ENCODE results near the gene SEMA6A.

The SEMA6A gene

DNA sequence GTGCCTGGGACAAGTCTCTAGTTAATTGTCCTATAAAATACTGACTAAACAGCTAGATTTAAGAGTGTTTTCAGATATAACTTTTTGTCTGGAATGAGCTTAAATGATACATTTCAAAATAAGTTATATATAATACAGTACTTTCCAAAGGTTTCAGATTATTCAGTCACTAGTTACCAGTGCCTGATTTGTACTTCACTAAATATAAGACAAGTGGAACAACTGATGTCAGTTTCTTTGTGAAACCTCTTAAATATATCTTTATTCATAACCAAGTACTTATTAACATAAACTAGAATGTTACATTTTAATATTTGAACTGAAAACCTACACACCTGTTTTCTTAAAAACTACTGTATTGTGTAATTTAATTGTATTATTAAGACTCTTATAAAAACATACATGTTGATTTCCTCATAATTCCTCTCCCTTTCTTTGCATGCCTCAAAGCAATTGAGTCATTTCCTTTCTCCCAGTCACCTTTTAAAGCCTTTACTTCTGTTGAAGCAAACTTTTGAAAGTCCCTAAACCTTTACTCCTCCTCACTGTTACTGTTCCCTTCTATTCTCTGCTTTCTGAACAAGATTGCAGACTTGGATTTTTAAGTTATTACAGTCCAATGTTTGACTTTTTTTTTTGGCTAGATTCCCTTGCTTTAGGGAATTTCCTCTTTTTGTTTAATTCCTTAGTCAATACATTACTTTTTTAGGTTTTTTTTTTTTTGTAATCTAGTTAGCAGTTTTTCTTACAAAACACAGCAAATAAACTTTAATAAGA lies 8.7 kb upstream of the SEMA6A start:
- Mint-ChIP-seq H3K27ac (no peak overlapping the region), H3K4me1 (ENCODE audit: low read depth) (no peaks in the 10 kb centered on the region), H3K27me3 (peaks cover 41% of the 10 kb centered on the region), H3K4me3 (no peak overlapping the region), H3K36me3 (ENCODE audit: low read depth) (no peaks in the 10 kb centered on the region), H3K9me3 (peaks cover 3% of the 10 kb centered on the region)

DNA sequence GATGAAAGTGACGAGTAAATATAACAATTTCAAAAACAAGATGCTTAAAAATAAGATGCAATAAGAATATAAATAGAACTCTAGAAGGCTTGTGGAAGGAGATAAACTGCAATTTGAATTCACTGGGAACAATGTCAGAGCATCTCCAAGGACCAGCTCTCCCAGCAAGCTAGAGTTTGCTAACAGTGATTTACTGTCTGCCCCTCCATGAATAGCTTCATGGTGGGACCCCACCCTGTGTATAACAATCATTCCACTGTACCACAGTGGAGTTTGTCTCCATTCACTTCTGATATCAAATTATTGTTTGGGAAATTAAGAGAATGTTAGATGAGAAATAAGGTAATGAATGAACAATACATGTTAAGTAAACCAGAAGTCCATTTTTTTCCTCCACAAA lies 7.3 kb upstream of the SEMA6A start:
- Mint-ChIP-seq H3K4me3 (no peak overlapping the region), H3K36me3 (ENCODE audit: low read depth) (no peaks in the 10 kb centered on the region), H3K27me3 (peaks cover 42% of the 10 kb centered on the region), H3K4me1 (ENCODE audit: low read depth) (peaks cover 5% of the 10 kb centered on the region), H3K9me3 (no peaks in the 10 kb centered on the region), H3K27ac (no peak overlapping the region)

DNA sequence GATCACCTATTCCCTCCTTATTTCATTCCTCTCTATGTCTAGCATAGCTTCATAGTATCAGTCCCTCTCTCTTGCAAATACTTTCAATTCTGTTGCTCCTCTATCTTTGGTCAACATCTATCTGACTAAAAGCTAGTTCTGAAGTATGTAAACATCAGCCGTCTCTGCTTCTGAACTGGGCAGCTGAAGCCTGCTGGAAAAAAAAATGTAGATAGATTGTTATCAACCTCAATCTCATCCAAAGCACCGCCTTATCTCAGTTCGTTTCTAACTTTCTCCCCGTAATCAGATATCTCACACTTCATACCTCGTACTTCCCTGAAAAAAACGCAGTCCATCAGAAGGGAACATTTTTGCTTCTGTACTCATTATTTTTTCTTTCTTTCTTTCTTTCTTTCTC lies 4.5 kb upstream of the SEMA6A start:
- Mint-ChIP-seq H3K9me3 (no peaks in the 10 kb centered on the region), H3K36me3 (ENCODE audit: low read depth) (no peaks in the 10 kb centered on the region), H3K4me1 (ENCODE audit: low read depth) (peaks cover 24% of the 10 kb centered on the region), H3K27me3 (peaks cover 60% of the 10 kb centered on the region), H3K4me3 (no peak overlapping the region), H3K27ac (no peak overlapping the region)

DNA sequence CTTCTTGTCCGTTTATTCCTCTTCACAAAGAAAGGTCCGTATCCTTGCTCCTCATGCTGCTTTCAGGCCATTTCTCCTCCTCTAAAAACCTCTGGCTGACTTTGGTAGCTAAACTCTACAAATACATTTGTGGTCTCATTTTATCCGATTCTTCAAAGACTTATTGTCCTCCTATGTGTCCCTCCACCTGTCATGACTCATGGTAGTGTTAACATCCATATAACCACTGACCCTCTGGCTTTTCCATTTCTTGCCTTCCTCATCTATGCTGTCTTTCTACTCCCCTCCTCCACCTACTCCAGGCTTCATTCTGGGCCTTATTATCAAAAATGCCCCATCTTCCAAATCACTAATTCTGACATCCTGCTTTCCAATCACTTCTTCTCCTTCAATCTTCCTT lies 4.1 kb upstream of the SEMA6A start:
- Mint-ChIP-seq H3K27me3 (peaks cover 59% of the 10 kb centered on the region), H3K9me3 (no peaks in the 10 kb centered on the region), H3K36me3 (ENCODE audit: low read depth) (no peaks in the 10 kb centered on the region), H3K4me1 (ENCODE audit: low read depth) (peaks cover 27% of the 10 kb centered on the region), H3K4me3 (no peak overlapping the region), H3K27ac (no peak overlapping the region)

DNA sequence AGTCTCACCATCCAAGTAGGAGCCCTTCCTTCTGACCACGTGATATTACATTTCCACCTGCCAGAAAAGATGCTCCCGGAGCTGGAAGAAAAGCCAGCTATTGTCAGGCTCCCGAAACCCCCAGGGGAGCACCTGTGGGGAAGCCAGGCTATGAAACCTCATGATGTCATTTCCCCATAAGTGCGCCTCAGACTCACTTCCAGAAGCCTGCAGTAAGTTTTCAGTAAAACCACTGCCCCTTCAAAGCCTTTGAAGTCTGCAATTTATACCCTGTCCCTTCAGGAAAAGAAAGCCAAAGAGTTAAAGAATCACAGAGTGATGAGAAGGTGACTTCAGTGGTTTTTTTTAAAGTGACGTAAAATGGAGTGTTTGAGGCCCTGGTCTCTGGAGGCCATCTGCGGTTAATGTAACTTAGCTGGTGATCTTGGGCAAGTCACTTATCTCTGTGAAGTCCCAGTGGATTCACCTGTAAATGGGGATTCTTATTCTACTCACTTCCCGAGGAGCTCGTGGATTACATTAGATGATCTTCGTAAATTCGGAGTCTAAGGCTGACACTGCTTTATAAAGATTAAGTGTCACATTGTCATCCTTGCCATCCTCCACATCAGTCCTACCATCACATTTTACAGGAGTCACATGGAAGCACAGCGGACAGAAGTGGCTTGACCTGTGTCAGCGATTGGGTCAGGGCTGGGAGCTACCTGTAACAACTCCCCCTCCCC lies 2.6 kb upstream of the SEMA6A start:
- Mint-ChIP-seq H3K4me1 (ENCODE audit: low read depth) (peaks cover 34% of the 10 kb centered on the region), H3K36me3 (ENCODE audit: low read depth) (no peaks in the 10 kb centered on the region), H3K27ac (no peak overlapping the region), H3K27me3 (peaks cover 71% of the 10 kb centered on the region), H3K4me3 (no peak overlapping the region), H3K9me3 (no peaks in the 10 kb centered on the region)

DNA sequence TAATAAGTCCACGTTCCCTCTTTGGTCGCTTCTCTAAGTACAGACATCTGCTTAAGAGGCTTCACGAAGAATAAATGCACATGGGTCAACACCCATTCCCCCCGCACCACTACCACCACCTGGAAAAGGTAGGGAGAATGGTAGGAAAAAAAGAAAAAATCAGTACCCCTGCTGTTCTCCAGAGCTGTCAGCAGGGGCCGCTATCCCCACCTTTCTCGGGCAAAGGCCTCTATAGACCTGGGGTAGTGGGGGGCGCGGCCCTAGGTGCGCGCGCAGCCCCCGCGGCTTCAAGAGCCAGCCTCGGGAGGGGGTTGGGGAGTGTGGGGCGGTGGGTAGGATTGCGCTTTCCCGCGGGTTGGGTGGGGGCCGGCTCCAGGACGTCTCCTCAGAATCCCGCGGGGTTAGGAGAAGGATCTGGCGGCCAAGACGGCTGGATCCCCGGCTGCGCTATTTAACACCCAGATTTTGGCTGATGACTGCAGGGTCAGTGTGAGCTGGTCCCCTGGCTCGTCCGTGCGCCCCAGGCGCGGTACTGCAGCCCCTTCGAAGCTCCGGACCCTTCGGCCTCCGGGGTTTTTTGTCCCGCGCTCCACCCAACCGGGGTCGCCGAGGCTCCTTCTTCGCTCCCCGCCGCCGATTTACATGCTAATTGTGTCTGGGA lies 1.6 kb upstream of the SEMA6A start:
- Mint-ChIP-seq H3K27ac (no peak overlapping the region), H3K4me3 (peak overlapping the region; percentile 68), H3K9me3 (no peaks in the 10 kb centered on the region), H3K4me1 (ENCODE audit: low read depth) (peaks cover 34% of the 10 kb centered on the region), H3K27me3 (peaks cover 76% of the 10 kb centered on the region), H3K36me3 (ENCODE audit: low read depth) (no peaks in the 10 kb centered on the region)

DNA sequence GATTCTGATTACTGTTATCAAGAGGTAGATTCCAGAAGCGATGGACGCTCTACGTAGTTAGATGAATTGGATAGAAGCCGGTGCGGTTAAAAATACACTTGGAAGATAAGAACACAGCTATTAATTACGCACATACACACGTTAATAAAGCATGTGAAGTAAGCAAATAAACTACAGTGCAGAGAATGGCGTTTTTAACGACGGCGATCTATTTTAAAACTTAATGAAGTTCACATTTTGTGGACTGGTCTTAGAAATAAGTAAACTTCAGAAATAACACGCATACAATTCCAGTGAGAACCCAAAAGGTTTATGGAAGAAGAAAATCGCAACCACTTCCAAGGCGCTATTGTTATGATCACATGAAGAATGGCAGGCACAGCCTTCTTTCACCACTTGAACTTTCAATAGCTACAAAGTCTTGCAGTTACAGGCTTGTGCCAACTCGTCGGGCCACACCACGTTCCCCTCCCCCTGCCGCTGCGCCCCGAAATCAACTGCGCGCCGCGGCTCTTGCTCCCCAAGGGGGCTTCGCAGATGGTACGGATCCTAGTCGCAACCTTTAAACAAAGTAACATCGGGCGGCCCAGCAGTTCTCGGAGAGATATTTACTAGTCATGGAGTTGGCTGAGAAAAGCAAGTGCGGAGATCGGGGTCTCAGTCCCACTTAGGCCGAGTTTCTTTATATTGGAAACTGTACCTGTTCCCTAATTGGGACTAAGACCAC lies 866 bp upstream of the SEMA6A start:
- Mint-ChIP-seq H3K36me3 (ENCODE audit: low read depth) (no peaks in the 10 kb centered on the region), H3K4me3 (peak overlapping the region; percentile 68), H3K9me3 (no peaks in the 10 kb centered on the region), H3K27me3 (peaks cover 78% of the 10 kb centered on the region), H3K4me1 (ENCODE audit: low read depth) (peaks cover 34% of the 10 kb centered on the region), H3K27ac (no peak overlapping the region)

DNA sequence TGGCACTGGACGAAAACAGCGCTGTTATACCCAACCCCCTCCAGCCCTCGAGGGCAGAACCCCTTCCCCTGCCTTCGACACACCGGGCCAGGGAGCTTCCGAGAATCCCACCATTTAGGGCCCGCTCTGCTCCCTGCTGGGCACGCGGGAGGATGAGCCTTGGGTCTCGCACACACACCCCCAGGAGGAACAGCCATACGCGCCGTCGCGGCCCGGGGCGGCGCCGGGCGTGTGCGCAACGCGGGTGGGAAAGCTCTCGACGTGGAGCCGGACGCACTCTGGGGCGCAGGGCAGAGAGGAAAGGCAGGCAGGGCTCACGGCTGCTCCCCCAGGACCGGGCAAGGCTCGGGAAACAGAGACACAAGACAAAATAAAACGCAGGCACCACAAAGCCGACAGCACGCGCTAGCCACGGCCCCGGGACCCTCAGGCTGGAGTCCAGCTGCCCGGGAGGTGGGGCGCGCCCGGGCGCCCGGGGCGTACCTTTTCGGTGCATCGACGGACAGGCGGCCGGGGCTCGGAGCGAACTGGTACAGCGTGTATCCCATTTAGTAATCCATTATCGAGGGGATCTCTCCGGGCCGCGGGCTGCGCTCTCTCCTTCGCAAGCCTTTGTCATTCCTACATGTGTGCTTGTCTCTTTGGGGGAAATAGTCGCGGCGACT lies 789 bp downstream of the SEMA6A start:
- H3K27me3 Mint-ChIP-seq: peaks cover 83% of the 10 kb centered on the region
- H3K36me3 Mint-ChIP-seq (ENCODE audit: low read depth): no peaks in the 10 kb centered on the region
- peaks cover 34% of the 10 kb centered on the region for H3K4me1 Mint-ChIP-seq (ENCODE audit: low read depth)
- H3K27ac Mint-ChIP-seq: peak overlapping the region; percentile 45
- peak overlapping the region; percentile 81 for H3K4me3 Mint-ChIP-seq
- no peaks in the 10 kb centered on the region for H3K9me3 Mint-ChIP-seq

DNA sequence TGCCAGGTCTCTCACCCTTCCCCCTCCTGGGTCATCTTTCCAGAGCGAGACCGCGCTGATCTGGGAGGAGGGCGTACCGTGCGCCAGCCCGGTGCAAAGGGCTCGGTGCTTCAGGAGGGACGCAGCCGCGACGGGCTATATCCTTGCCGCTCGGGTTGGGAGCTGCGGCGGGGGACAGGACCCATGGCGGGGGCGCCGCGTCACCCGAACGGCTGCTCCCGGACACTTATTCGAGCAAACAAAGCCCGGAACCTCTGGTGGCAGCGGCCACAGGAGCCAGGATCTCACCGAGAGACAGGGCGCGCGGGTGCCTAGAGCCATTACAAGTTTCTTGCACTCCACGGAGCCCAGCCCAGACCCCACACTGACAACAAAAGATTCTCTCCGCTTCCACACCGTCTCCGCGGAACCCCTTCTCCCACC lies 1.3 kb downstream of the SEMA6A start:
- no peaks in the 10 kb centered on the region for H3K9me3 Mint-ChIP-seq
- peak overlapping the region; percentile 44 for H3K4me3 Mint-ChIP-seq
- H3K27me3 Mint-ChIP-seq: peaks cover 84% of the 10 kb centered on the region
- H3K36me3 Mint-ChIP-seq (ENCODE audit: low read depth): no peaks in the 10 kb centered on the region
- H3K4me1 Mint-ChIP-seq (ENCODE audit: low read depth): peaks cover 34% of the 10 kb centered on the region
- H3K27ac Mint-ChIP-seq: no peak overlapping the region

DNA sequence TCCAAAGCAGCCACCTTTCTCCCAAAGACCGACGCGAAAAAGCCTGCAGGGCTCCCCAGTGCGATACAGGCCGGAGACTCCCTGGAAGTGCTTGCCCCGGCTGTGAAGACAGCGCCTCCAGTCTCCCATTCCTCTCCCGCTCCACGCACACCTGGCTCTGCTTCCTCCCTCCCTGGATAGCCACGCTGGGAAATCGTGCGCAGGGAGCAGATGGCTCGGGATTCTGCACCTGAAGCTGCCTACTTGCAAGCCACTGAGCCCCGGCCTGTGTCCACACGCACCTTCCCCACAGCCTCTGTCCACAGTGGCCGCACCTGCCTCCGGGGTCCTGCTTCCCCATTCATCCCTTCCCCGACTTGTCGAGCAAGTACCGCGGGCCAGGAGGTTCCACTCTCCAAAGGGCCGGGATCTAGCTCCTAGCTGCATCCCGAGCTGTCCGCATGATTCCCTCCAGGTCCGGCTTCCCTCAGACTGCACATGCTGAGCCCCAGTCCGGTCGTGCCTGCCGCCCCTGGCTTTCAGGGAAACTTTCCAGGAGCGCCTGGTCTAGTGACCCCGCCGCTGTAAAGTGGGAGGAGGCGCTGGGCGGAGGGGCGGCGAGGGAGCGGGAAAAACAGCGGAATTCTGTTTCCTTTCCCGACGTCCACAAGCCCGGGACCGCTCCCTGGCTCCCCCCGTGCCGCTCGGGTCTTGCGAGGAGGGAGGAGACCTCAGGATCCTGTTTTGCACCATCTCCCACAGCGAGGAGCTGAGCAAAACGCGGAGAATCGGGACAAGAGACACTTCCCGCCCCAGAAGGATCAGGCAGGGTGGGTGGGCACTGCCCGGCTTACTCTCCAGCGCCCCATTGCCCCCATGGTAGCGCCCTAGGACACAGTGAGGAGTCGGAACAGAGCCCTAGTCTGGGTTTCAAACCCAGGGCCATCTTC lies 2.0 kb downstream of the SEMA6A start:
- Mint-ChIP-seq H3K4me1 (ENCODE audit: low read depth) (peaks cover 34% of the 10 kb centered on the region), H3K27me3 (peaks cover 82% of the 10 kb centered on the region), H3K4me3 (peak overlapping the region; percentile 37), H3K36me3 (ENCODE audit: low read depth) (no peaks in the 10 kb centered on the region), H3K9me3 (no peaks in the 10 kb centered on the region), H3K27ac (no peak overlapping the region)

DNA sequence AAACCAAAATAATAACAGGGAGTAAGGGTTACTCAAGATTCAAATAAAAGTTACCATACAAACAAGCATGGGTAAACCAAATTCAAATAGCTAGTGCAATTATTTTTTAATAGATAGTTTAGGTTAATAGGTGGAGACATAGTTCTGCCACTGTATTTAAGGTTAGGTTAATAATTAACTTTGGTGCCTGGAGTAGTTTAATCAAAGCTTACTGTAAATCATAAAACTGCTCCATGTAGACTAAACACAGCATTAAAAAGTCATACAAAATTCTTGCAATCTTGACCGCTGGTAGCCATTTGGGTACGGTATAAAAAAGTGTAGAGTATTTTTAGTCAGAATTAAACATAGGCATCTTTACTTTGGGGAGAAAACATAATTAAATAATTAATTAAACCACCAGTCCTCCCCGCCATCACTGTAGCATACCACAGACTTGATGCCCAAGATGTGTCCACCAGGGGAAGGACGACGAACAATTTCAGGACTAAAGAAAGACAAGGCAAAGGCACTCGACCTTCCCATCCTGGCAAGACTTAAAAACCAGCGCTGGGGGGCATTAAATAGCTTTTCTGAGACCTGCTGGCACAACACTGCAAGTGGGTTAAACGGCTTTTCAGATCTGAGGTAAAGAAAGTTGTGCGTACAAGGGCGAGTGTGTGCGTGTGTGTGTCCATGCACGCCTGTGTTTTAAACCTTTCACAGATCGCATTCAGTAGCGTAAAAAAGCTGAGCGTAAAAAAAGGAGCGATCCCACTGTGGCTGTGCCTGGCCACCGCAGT lies 2.9 kb downstream of the SEMA6A start:
- H3K27ac Mint-ChIP-seq: no peak overlapping the region
- H3K4me3 Mint-ChIP-seq: peak overlapping the region; percentile 20
- H3K27me3 Mint-ChIP-seq: peaks cover 81% of the 10 kb centered on the region
- H3K4me1 Mint-ChIP-seq (ENCODE audit: low read depth): peaks cover 28% of the 10 kb centered on the region
- no peaks in the 10 kb centered on the region for H3K9me3 Mint-ChIP-seq
- no peaks in the 10 kb centered on the region for H3K36me3 Mint-ChIP-seq (ENCODE audit: low read depth)

DNA sequence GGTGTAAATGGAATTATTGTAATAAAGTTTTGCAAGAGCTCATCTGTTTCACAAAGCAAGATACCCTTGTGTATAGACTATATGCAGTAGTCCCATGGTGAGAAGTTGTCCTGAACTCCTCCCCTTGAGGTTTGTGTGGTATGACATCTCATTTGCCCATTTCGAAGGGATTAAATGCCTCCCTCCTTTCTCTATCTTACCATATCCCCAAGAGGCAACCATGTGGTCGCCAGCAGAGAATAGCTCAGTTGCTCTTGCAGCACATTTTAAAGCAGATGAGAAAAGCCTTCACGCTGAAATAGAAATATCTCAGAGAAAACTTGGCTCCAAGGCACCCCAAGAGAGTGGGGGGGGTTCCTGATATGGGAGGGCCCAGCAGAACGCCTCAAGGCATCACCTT lies 4.6 kb downstream of the SEMA6A start:
- H3K9me3 Mint-ChIP-seq: no peaks in the 10 kb centered on the region
- no peak overlapping the region for H3K4me3 Mint-ChIP-seq
- peaks cover 17% of the 10 kb centered on the region for H3K4me1 Mint-ChIP-seq (ENCODE audit: low read depth)
- H3K36me3 Mint-ChIP-seq (ENCODE audit: low read depth): no peaks in the 10 kb centered on the region
- peaks cover 66% of the 10 kb centered on the region for H3K27me3 Mint-ChIP-seq
- H3K27ac Mint-ChIP-seq: no peak overlapping the region

DNA sequence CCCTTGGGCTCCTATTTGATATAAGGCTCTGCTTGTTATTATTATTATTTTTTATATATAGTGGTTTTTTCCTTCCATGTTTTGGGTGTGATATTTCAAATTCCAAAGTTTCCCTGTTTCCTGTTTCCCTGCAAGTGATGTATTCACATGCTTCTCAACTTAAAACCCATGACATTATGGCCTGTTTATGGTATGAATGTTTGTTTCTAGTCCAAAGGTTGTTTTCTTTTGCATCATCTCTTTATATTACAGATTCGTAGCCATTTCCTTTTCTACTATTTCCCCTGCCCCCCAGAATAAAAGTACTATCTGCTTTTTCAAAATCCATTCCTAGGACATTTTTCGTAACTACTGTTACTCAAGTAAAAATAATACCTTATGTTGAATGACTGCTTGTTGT lies 7.5 kb downstream of the SEMA6A start:
- H3K9me3 Mint-ChIP-seq: no peaks in the 10 kb centered on the region
- no peak overlapping the region for H3K4me3 Mint-ChIP-seq
- no peaks in the 10 kb centered on the region for H3K4me1 Mint-ChIP-seq (ENCODE audit: low read depth)
- peaks cover 42% of the 10 kb centered on the region for H3K27me3 Mint-ChIP-seq
- no peak overlapping the region for H3K27ac Mint-ChIP-seq
- no peaks in the 10 kb centered on the region for H3K36me3 Mint-ChIP-seq (ENCODE audit: low read depth)

Measured in stimulated activated naive CD8-positive, alpha-beta T cell treated with anti-CD3 and anti-CD28 coated beads, Interleukin-15, Interleukin-2, amounts not matched to agents 100 ng/mL and 50 ng/mL, for 24 hours (primary cell).